HFF-Myc (cell line): Measurements from ENCODE around the gene AKR1E2.

Experiments used
- DNase-seq: peaks from one replicate; pipeline ENCODE4 v3.0.0-alpha.2; 2011; ENCODE audit warnings: low read depth; ENCODE audit errors: extremely low read depth
- H3K4me3 ChIP-seq: replicated peaks from 2 replicates; pipeline ENCODE4 v1.5.1; 2011; ENCODE audit warnings: low read depth, mild to moderate bottlenecking, control low read depth, low read length
- CTCF ChIP-seq: IDR thresholded peaks from 2 replicates; pipeline ENCODE4 v1.5.1; 2012; ENCODE audit warnings: mild to moderate bottlenecking, low read depth, low read length, control low read depth; ENCODE audit errors: missing control alignments

Gene AKR1E2

GRCh38 chr10:4802711-4803487 lies 23.1 kb upstream of the AKR1E2 start:
- no peak for TF ChIP-seq CTCF
- no peak overlapping the region for H3K4me3 ChIP-seq
- no peak for DNase-seq

- TF ChIP-seq CTCF = no peak
- no peak overlapping the region for H3K4me3 ChIP-seq
- no peak for DNase-seq
Observed at GRCh38 chr10:4803822-4804221, 22.2 kb upstream of the AKR1E2 start.

GRCh38 chr10:4804465-4804864 lies 21.5 kb upstream of the AKR1E2 start:
- DNase-seq = no peak
- TF ChIP-seq CTCF = no peak

GRCh38 chr10:4806534-4806933 lies 19.5 kb upstream of the AKR1E2 start:
- DNase-seq = no peak
- no peak overlapping the region for H3K4me3 ChIP-seq
- no peak for TF ChIP-seq CTCF

More at GRCh38 chr10:4804465-4804864, 21.5 kb upstream of the AKR1E2 start:
- H3K4me3 ChIP-seq = no peak overlapping the region

GRCh38 chr10:4807761-4808507 lies 18.1 kb upstream of the AKR1E2 start:
- DNase-seq = peak; percentile 52
- no peak overlapping the region for H3K4me3 ChIP-seq
- TF ChIP-seq CTCF = no peak

GRCh38 chr10:4809156-4809555 lies 16.9 kb upstream of the AKR1E2 start:
- no peak overlapping the region for H3K4me3 ChIP-seq
- TF ChIP-seq CTCF = no peak
- DNase-seq = no peak
